Measurements from ENCODE around the gene MAGEA4. TPM values are rescaled to one million over a fixed set of nuclear protein-coding genes. Genes with fewer than 3 reads are reported as not detected.

Gene MAGEA4
- total and polyA plus RNA-seq, 2 of the 8 experiments (the other 6 are each of a cell fraction or from before 2014, with no cell fraction given) = 0.45 to 0.67 TPM

DNA sequence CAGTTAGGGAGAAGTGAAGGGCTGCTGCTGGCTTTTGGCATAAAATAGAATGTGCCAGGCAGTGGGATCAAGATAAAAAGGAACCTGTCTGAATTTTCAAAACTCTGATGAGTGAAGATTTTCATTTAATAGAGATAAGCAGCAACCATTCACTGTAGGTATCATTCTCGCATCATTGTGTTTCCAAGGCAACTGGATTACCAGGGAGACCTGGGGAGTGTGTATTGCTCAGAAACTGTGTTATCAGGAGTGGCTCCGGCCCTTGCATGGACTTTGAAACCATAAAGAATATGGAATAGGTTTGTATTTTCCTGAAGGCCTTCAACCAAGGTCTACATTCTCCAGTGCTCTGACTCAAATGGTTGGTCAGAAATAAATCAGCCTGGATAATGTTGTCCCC, 23.3 kb upstream of the MAGEA4 start:
- H2BK20ac ChIP-seq (ENCODE audit: low read length) = no peak overlapping the region
- H3K36me3 ChIP-seq (ENCODE audit: control insufficient read depth in 2 of 4, insufficient read depth in 4 of 4, low read length in 3 of 4) = no peaks in the 10 kb centered on the region
- no peak overlapping the region for H2AFZ ChIP-seq (ENCODE audit: low read length)
- no peak overlapping the region for H4K8ac ChIP-seq (ENCODE audit: extremely low read depth, insufficient read depth, low read length)
- H2BK120ac ChIP-seq (replicated peaks; ENCODE audit: low read depth, low read length) = no peak overlapping the region
- H3K79me2 ChIP-seq (ENCODE audit: control insufficient read depth in 1 of 2, insufficient read depth in 2 of 2, low read length in 2 of 2) = no peaks in the 10 kb centered on the region
- POLR2A ChIA-PET (ENCODE audit: partially characterized antibody) = no interaction called here
- H2BK15ac ChIP-seq (ENCODE audit: low read length) = no peak overlapping the region
- no peaks in the 10 kb centered on the region for H3K79me1 ChIP-seq (ENCODE audit: low read depth, low read length)
- FAIRE-seq = no peak
- H2BK12ac ChIP-seq (ENCODE audit: low read depth, low read length) = no peak overlapping the region
- H4K20me1 ChIP-seq (replicated peaks in 1 of 2; ENCODE audit: control insufficient read depth in 1 of 2, insufficient read depth in 2 of 2, low read length in 2 of 2) = no peaks in the 10 kb centered on the region
- H3K4me1 ChIP-seq (replicated peaks in 1 of 4; ENCODE audit: control insufficient read depth in 3 of 4, insufficient read depth in 4 of 4, low read length in 3 of 4) = no peaks in the 10 kb centered on the region
- no peak overlapping the region for H3K14ac ChIP-seq (ENCODE audit: insufficient read length)
- H3K27me3 ChIP-seq (replicated peaks in 1 of 4; ENCODE audit: control insufficient read depth in 3 of 4, extremely low read depth in 1 of 4, insufficient read depth in 3 of 4, low read length in 3 of 4) = no peaks in the 10 kb centered on the region
- H4K5ac ChIP-seq (ENCODE audit: insufficient read length, low read depth, low read length) = no peak overlapping the region
- H3K4me2 ChIP-seq (ENCODE audit: insufficient read depth in 1 of 2, low read depth in 2 of 2, low read length in 2 of 2) = no peak overlapping the region
- TF ChIP-seq JUND (IDR thresholded peaks at IDR 0.05; ENCODE audit: low read length) (no peak), SRF (IDR thresholded peaks at IDR 0.05; ENCODE audit: low read depth, low read length) (no peak)
- no peak overlapping the region for H2AK5ac ChIP-seq (ENCODE audit: low read depth, low read length)
- CTCF ChIA-PET (ENCODE audit: partially characterized antibody) = no interaction called here
- H3K9ac ChIP-seq (replicated peaks in 1 of 4; ENCODE audit: extremely low read depth in 1 of 4, low read depth in 3 of 4, low read length in 3 of 4) = no peak overlapping the region
- H3K23ac ChIP-seq (ENCODE audit: insufficient read length) = no peak overlapping the region
- H3K4me3 ChIP-seq (ENCODE audit: extremely low read depth in 1 of 4, insufficient read depth in 2 of 4, low read depth in 3 of 4, low read length in 4 of 4) = no peak overlapping the region
- WGBS, 2 experiments (ENCODE audit: extremely low coverage in 1 of 2, insufficient coverage in 1 of 2, insufficient read length in 1 of 2, insufficient replicate concordance in 2 of 2, low coverage in 1 of 2, low lambda C conversion rate in 2 of 2, missing lambda C conversion rate in 1 of 2) = 86% methylated on average over 2 of the region's 2 CpGs; no CpG with 5 or more reads in 1 of the 2 experiments
- peaks cover 0 to 7% of the 10 kb centered on the region in 2 experiments; a peak in 2 of 4 replicates for H3K9me3 ChIP-seq (ENCODE audit: insufficient read depth in 2 of 2, low read depth in 1 of 2, low read length in 1 of 2)
- DNase-seq (ENCODE audit: low read depth in 1 of 2, low spot score in 2 of 2) = no peak
- no peak overlapping the region for H3K27ac ChIP-seq (ENCODE audit: low read depth, low read length)
- no peak overlapping the region for H3K18ac ChIP-seq (ENCODE audit: extremely low read depth, low read length)
- H3K23me2 ChIP-seq (ENCODE audit: low read depth, low read length) = no peaks in the 10 kb centered on the region; the same call in 1 of the 2 replicates
- H3K4ac ChIP-seq (replicated peaks; ENCODE audit: insufficient read length, low read depth, low read length) = no peak overlapping the region
- no peak overlapping the region for H2BK5ac ChIP-seq (ENCODE audit: low read depth, low read length)
- H4K91ac ChIP-seq (replicated peaks; ENCODE audit: insufficient read length, low read length) = no peak overlapping the region
- no peak overlapping the region for H3K56ac ChIP-seq (replicated peaks; ENCODE audit: insufficient read length, low read depth, low read length)
